NCI-H1092 (cell line): Measurements from ENCODE around the gene CFDP1.
"Not testable (repeated sequence)": the region's sequence is repeated elsewhere in the genome, so short reads cannot be mapped to it uniquely, and the experiment has no call there.

Experiments used
- DNase-seq: peaks from one replicate; lab custom pipeline; 2025; lab: John Stamatoyannopoulos, UW

Gene CFDP1

DNA sequence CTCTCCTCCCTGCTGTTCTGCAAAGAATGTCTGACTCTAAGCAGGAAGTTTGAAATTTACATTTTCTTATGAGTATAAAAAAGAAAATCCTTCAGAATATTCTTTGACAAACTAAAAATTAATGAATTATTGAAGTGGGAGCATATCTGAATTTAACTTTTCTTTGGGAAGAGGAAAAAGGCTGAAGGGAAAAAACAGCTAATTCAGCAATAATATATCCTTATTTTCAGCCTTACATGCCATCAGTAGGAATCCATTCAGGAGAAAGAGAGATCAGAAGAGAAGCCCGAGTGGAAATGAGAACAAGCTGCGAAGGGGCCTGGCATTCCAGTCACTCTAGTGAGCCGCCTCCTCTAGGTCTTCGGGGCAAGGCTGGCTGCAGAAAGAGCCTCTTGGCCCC lies 140.1 kb downstream of the CFDP1 start:
- DNase-seq = no peak

DNA sequence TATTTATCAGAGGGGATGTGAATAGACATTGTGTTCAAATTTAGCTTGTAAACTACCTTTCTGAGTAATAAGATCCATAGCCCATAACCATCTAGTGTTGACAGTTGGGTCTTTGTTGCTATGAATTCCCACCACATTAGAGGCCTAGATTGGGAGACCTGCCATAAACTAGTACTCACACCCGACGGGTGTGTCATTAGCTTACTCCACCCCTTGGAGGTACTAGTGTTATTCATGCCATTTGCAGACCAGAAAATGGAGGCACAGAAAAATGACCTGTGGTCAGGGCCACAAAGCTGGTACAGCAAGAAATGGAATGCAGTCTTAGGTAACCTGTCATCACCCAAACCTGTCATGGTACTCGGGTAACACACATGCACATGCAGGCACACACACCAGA lies 140.6 kb downstream of the CFDP1 start:
- DNase-seq = no peak

DNA sequence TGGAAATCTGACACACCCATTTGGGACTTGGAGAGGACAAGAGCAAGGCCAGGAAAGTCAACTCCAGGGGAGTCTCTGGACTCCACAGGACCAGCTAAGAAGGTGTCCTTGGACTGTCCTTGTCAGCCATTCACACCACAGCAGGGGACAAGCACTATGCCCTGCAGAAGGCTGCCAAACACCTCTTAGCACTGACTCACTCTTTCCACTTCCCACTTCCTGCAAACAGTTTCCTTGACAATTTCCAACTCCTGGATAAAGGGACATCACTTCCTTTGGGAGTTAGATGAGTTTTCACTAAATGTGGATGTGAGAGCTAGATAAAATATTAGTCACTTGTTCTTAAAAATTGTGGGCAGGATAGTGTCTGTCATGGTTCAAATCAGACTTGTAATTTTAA lies 144.1 kb downstream of the CFDP1 start:
- DNase-seq = no peak

DNA sequence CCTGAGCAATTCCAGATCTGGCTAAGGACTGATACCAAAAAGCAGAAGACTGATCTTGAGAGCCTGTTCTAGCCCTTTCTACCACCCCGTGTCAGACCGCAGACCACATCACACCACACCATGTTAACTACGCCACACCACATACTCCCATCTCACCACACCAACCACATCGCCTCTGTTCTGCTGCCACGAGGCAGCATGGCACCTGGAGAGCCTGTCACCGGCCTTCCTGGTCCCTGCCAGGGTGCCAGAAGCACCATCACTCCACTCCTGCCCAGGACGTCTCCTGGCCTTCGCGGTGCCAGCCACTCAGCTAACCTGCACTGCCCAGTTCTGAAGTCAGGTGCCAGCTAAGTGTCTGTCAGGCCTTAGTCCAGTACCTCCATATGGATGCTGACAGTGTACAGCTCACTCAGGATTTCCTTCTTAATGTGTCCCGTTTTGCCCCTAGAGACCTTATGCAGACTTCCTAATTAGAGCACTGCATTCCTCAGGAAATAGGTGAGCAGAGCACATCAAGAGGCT lies 144.6 kb downstream of the CFDP1 start:
- DNase-seq = no peak

DNA sequence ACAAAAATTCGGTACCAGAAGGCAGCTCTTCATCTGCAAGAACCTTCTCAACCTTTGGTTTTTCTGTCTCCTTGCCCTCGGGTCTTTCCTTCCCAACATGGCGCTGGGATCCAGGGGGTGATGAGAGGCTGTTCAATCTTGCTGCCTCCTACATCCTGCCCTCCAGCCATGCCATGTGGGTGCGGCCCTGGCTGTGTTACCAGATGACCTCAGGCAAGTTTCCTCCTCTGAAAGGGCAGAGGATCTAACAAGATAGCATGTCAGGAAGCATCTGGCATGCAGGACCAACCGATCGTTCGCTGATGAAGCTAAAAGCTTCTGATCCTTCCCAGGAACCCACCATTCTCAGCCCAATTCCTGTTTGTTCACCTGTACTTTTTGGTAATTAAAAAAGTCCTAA lies 145.1 kb downstream of the CFDP1 start:
- DNase-seq = no peak

DNA sequence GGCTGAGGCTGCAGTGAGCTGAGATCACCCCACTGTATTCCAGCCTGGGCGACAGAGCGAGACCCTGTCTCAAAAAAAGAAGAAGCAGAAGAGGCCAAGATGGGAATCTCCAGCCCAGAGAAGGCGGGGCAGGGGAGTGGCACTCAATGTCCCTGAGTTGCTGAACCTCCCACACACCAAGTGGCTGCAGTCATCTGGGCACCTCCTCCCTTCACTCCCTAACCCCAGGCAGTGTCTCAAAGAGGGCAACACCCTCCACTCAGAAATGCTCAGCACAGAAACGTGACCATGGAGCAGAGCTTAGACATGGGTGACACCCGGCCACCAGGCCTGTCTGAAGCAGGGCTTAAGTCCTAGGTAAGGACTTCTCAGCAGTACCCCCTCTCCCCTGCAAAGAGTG lies 145.6 kb downstream of the CFDP1 start:
- no peak for DNase-seq

DNA sequence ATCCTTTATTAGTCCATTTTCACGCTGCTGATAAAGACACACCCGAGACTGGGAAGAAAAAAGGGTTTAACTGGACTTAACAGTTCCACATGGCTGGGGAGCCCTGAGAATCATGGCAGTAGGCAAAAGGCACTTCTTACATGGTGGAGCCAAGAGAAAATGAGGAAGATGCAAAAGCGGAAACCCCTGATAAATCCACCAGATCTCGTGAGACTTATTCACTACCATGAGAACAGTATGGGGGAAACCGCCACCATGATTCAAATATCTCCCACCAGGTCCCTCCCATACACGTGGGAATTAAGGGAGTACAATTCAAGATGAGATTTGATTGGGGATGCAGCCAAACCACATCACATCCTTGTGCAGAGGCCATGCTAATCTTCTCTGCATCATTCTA lies 146.9 kb downstream of the CFDP1 start:
- no peak for DNase-seq

DNA sequence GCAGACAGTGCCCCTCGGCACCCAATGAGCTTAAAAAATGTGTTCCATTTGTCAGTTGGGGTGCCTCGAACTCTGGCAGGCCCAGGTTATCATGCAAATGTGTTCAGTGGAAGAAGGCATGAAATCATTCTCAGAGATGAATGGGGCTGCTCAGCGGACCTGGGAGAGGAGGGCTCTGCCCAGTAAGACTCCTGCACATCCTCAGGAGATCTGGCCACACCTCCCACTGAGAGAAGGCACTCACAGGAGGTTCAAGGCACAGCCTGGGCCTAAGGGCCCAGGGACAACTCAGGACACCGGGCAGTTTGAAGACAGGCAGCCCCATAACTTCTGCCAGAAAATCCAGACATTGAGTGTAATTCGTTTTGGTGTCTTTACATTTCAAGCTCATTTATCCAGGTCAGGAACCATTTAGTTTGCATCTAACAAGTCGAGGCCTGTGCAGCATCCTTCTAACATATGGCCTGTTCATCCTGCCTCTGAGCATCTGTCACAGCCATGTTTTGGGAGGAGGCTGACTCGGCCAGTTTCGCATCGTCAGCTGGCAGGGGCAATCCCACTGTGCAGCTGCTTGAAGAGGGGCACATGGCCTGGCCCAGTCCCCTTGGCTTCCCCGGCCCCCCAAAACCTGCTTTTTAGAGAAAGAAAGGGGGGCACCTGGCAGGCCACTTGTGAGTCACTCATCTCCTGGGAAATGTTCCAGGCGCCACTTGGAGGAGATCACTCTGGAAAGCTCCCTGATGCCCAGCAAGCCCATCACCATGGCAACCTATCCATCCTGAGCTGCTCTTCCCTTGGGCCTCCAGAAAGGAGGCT lies 150.6 kb downstream of the CFDP1 start:
- DNase-seq = peak; percentile 13

DNA sequence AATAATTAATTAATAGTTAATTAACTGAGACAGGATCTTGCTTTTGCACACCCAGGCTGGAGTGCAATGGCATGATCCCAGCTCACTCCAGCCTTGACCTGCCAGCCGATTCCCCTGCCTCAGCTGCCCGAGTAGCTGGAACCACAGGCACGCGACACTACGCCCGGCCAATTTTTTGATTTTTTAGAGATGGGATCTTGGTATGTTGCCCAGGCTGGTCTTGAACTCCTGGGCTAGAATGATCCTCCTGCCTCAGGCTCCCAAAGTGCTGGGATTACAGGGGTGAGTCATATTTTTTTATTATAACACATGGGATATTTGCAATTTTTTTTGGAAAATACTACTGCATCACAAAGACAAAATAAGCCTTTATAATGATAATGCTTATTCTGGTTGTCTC lies 151.5 kb downstream of the CFDP1 start:
- no peak for DNase-seq

DNA sequence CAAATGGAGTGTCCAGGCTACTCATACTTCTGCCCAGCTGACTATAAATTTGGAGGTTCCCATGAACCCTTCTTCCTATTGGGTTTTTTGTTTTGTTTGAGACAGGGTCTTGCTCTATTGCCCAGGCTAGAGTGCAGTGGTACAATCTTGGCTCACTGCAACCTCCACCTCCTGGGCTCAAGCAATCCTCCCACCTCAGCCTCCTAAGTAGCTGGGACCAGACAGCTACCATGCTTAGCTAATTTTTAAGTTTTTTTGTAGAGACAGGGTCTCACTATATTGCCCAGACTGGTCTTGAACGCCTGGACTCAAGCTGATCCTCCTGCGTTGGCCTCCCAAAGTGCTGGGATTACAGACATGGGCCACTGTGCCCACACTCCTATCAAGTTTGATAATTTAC lies 152.3 kb downstream of the CFDP1 start:
- DNase-seq = not testable (repeated sequence)

DNA sequence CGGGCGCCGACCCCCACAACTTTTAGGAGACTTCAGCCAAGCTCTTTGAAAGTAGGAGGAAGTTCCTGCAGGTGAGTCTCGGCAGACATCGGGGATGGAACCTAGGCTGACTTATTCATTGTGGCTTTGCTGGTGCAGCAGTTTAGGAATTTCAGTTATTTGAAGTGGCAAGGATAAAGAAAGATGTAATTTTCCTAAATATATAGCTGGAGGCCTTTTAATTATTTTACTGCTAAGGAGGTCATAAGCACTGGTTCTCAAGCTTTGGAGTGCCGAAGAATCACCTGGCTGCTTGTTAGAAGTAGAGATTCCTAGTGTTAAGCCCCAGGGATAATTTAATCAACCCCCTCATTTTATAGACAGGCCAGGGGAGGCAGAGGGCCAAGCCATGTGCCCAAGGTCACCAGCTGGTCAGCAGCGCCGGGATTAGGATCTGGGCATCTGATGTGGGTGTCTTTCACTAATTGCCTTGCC lies 152.9 kb downstream of the CFDP1 start:
- no peak for DNase-seq

DNA sequence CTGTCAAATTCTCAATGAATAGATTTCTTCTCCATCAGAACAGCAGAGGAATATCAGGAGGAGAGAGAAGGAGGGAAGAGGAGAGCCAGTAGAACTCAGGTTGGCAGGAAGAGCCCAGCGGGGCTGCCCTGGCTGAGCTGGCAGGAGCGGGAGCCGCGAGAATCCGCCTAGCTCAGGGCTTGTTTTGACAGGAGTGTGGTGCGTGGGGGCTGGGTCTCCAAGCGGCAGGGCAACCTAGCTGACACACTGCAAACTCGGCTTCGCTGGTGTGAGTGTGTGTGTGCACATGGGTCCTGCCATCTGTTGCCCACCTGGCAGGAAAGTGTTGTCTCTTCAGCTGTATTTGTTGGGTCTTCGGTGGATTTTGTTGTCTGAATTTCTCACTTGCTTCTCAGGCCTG lies 154.0 kb downstream of the CFDP1 start:
- DNase-seq = peak; percentile 36

DNA sequence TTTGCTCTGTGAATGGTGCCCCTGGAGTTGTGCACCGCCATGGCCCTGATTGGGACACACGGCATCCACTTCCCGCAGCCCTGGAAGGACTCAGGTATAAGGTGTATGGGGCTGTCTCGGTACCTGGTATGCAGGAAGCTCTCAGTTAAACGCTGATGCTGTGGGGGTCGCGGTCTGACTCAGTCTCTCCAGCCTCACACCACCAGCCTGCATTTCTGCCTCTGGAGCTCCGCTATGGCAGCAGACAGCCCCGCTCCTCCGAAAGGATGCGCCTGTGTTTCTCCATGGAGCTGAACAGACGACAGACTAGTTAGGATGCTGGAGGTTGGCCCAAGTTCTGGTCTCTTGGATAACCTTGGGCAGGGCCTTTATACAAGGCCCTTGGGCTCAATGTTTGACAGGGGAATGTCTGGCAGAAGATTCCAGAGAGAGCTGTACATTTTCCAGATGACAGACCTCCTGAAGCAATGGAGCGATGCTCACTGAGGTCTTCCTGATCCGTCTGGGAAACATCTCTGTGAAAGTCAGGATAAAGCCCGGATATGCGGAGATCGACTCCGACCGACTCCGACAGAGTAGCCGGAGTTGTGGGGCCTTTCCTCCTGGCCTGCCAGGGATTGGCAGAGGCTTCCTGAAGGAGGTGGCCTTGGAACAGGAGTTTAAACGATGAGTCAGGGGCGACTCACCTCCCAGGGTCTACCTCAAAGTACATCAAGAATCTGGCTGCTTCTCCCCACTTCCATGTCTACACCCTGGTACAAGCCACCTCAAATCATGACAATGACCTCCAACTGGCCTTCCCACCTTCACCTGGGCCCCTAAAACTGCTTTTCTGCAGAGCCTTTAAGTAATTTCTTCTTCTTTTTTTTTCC lies 160.0 kb downstream of the CFDP1 start:
- DNase-seq = no peak

DNA sequence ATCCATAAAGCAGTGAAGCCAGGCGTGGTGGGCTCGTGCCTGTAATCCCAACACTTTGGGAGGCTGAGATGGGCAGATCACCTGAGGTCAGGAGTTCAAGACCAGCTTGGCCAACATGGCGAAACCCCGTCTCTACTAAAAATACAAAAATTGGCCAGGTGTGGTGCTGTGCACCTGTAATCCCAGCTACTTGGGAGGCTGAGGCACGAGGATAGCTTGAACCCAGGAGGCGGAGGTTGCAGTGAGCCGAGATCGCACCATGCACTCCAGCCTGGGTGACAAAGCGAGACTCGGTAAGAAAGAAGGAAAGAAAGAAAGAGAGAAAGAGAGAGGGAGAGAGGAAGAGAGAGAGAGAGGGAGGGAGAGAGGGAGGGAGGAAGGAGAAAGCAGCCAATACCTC lies 160.7 kb downstream of the CFDP1 start:
- not testable (repeated sequence) for DNase-seq

DNA sequence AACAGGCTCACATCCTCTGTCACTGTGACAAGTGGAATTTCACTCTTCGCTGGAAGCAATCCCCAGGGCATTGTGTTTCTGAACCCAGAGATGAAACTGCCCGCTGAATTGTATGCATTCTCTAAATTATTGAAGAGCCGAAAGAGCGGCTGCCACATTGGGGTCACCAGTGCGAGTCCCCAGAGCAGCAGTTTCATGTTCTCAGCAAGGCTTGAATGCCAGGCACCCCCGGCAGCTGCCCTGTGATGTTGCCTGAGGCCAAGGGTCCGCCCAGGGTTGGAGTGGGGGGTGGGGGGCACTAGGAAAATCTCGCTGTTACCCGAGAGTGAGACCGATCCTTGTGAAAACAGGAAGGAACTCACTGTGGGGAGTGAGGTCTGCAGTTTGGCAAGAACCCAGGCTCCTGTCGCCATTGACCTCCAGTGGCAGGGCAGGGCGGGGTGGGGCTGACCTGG lies 161.2 kb downstream of the CFDP1 start:
- no peak for DNase-seq

DNA sequence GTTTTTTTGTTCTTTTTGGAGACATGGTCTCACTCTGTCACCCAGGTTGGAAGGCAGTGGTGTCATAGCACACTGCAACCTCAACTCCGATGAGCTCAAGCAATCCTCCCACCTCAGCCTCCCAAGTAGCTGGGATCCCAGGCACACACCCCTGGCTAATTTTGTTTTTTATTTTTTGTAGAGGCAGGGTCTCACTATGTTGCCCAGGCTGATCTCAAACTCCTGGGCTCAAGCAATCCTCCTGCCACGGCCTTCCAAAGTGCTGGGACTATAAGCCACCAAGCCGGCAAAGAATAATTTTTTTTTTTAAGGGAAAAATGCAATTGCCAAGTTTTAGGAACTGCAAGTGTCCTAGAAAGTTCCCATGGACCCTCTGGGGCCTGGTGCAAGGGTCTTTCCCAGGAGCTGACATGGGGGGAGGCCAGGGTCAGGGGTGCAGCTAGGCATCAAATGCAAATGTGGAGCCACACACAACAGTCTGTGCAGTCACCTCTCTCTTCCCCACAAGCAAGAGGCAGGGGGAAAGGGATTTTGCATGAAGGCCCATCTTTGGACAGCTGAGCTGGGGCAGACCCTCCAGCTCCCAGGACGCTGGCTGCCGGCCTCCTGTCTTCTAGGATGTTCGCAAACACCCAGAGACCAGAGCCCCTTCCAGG lies 161.7 kb downstream of the CFDP1 start:
- no peak for DNase-seq

DNA sequence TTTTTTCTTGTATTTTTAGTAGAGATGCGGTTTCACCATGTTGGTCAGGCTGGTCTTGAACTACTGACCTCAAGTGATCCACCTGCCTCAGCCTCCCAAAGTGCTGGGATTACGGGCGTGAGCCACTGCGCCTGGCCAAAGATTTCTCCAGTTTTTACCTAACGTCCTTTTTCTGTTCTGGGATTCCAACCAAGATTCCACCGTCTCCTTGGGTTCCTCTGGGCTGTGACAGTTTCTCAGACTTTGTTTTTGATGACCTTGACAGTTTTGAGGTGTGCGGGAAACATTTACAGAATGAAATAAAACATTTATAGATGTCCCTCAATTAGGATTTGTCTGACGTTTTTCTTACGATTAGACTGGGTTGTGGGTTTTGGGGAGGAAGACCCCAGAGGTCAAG lies 163.9 kb downstream of the CFDP1 start:
- DNase-seq = not testable (repeated sequence)

DNA sequence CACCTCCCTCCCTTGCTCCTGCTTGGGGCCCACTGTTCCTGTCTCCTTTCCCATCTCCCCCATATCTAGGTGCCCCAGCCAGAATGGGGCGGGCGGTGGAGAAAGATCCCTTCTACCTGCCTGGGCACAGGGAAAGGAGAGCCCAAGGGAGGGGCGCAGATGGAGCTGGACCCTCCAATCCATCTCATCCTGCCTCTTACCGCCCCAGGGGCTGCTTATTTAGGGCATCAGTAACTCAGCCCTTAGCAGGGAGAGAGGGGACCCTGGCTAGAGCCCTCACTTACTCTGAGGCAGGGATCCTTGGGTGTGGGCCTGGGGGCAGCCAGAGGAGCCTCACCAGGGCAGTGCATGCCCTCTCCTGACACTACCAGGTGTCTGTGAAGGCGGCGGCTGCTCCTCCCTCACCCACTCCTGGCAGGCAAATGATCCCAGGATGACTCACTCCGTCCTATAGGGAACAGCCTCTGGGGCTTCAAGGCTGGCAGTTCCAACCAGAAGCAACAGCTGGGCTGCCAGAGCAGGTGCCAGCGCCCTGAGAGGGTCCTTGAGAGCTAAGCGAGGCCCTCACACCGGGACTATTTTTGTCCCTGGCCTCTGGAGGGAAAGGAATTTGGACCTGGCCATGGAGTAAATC lies 165.6 kb downstream of the CFDP1 start:
- peak; percentile 89 for DNase-seq

DNA sequence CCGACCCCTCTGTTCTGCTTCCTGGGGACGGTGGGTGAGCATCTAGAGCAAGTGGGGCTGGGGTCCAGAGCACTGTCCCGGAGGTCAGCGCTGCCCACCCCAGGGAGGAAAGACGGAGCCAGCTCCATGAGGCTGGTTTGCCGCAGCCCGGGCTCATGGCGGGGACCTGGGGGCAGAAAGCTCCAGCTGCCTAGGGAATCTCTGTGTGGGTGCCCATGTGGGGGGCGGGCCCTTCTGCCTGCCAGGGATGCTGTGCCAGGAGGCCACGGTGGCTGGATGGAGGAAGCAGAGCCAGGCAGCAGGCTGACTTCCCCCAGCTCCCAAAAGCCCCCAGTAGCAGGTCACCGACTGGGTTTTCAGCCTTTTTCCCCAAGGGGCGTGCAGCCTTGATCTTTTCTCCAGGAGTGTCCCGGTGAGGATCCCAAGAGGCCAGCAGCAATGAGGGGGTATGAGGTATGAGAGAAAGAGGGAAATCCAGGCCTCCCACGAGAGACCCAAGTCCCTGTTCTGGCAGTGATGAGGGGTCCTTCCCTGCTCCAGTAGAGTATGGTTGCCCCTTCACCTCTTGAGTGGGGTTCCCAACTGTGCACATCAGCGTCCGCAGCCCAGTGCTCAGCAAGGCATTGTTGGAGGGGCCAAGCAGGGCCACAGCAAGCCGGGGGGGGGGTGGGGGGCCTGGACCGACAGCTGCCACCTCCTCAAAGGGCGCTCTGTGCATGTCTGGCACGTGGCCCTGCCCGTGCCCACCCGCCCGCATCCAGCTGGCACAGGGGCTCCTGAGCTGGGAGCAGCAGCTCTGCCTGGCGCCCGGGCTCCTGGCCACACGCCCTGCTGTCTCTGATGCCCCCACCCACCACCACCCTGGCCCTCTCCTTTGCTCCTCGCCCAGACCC lies 166.3 kb downstream of the CFDP1 start:
- DNase-seq = peak; percentile 61

DNA sequence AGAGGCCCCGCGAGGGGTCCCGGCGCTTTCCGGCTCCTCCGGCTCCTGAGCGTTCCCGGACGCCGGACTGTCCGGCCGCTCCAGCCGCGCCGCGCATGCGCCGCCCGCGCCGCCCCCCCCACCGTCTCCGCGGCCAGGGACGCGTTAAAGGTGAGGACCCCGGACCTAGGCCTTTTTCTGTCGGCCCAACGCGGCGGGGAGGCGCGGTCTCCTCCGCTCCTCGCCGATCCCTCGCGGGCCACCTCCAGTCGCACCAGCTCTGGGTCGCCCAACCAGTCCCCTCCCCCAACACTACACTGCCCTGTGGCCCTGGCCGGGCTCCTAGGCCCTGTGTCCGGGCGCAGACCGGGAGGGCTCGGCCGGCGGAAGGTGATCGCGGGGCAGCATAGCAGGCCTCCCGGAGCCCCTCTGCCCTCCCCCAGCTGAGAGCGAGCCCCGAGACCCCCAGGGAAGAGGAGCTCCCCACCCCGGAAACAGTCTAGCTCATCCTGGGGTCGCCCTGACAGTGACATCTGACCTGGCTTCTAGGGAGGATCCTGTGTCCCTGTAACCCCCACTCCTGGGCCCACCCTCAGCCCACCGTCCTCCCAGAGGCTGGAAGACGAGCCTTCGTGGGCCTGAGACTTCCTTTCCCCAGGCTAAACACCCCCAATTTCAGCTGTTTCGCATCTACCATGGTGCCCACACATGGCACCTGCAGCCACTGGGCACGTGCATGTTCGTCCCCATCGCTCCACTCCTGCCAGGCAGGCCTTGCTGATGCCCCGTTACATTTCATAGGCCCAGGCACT lies 167.2 kb downstream of the CFDP1 start:
- peak; percentile 45 for DNase-seq
